Neuronal stem cell (in vitro differentiated cells): ENCODE measurements around the gene GGA1.

Experiments
- DNase-seq: peaks from one replicate; pipeline ENCODE4 v3.0.0-alpha.2; 2013; ENCODE audit warnings: low spot score
- H2AFZ ChIP-seq: one replicate; pipeline ENCODE4 v1.6.1; 2013; ENCODE audit warnings: mild to moderate bottlenecking, low read length, inconsistent platforms
- H2AK5ac ChIP-seq: 2 replicates; pipeline ENCODE4 v1.6.1; 2013; ENCODE audit warnings: low read depth, mild to moderate bottlenecking, inconsistent platforms, low read length, moderate library complexity, mixed read lengths
- H2BK120ac ChIP-seq: 2 replicates; pipeline ENCODE4 v1.6.1; 2013; ENCODE audit warnings: low read depth, mild to moderate bottlenecking, inconsistent platforms, low read length, moderate library complexity, mixed read lengths
- H2BK12ac ChIP-seq: one replicate; pipeline ENCODE4 v1.6.1; 2013; ENCODE audit warnings: low read length, inconsistent platforms
- H2BK15ac ChIP-seq: 2 replicates; pipeline ENCODE4 v1.6.1; 2013; ENCODE audit warnings: mild to moderate bottlenecking, low read length, inconsistent platforms, mixed read lengths
- H2BK5ac ChIP-seq: one replicate; pipeline ENCODE4 v1.6.1; 2013; ENCODE audit warnings: inconsistent platforms, mild to moderate bottlenecking, low read length, moderate library complexity
- H3K14ac ChIP-seq: one replicate; pipeline ENCODE4 v1.6.1; 2013; ENCODE audit warnings: low read length, inconsistent platforms
- H3K18ac ChIP-seq: 2 replicates; pipeline ENCODE4 v1.6.1; 2013; ENCODE audit warnings: low read length, inconsistent platforms
- H3K23ac ChIP-seq: 2 replicates; pipeline ENCODE4 v1.6.1; 2013; ENCODE audit warnings: low read depth, mild to moderate bottlenecking, mixed read lengths, low read length, inconsistent platforms; ENCODE audit not compliant: poor library complexity
- H3K27ac ChIP-seq: replicated peaks from 3 replicates; pipeline ENCODE4 v1.5.1; 2013; ENCODE audit warnings: low read length, inconsistent platforms
- H3K27me3 ChIP-seq, 3 experiments: 2 replicates each; pipeline ENCODE4 v1.6.1; 2013; ENCODE audit warnings: low read length in 3 of 3, mild to moderate bottlenecking in 2 of 3, inconsistent platforms in 1 of 3, low read depth in 1 of 3, mixed read lengths in 1 of 3, moderate library complexity in 1 of 3; ENCODE audit not compliant: control insufficient read depth in 3 of 3, insufficient read depth in 3 of 3
- H3K36me3 ChIP-seq, 2 donors: replicated peaks in 1 of 2; 2 replicates each; pipeline ENCODE4 v1.6.1; 2013; ENCODE audit warnings: low read length in 2 of 2; ENCODE audit not compliant: control insufficient read depth in 2 of 2, insufficient read depth in 2 of 2
- H3K4ac ChIP-seq: 2 replicates; pipeline ENCODE4 v1.6.1; 2013; ENCODE audit warnings: inconsistent platforms, mild to moderate bottlenecking, low read length, moderate library complexity
- H3K4me1 ChIP-seq, 2 donors: 1 replicate in 1 of 2; 2 replicates in 1 of 2; pipeline ENCODE4 v1.6.1; 2013; ENCODE audit warnings: low read length in 2 of 2, low read depth in 1 of 2; ENCODE audit not compliant: control insufficient read depth in 2 of 2, insufficient read depth in 1 of 2
- H3K4me2 ChIP-seq: one replicate; pipeline ENCODE4 v1.6.1; 2013; ENCODE audit warnings: mild to moderate bottlenecking, low read length, inconsistent platforms; ENCODE audit not compliant: insufficient read depth, poor library complexity, severe bottlenecking
- H3K4me3 ChIP-seq, 2 donors: 2 replicates each; pipeline ENCODE4 v1.5.1; 2013; ENCODE audit warnings: low read length in 2 of 2, mild to moderate bottlenecking in 2 of 2, inconsistent platforms in 1 of 2, moderate library complexity in 1 of 2
- H3K79me1 ChIP-seq: one replicate; pipeline ENCODE4 v1.6.1; 2013; ENCODE audit warnings: low read depth, mild to moderate bottlenecking, inconsistent platforms, low read length, moderate library complexity
- H3K9ac ChIP-seq: one replicate; pipeline ENCODE4 v1.6.1; 2013; ENCODE audit warnings: mild to moderate bottlenecking, low read depth, low read length, inconsistent platforms; ENCODE audit not compliant: poor library complexity
- H3K9me3 ChIP-seq, 2 donors: replicated peaks in 1 of 2; 2 replicates each; pipeline versions ENCODE3 to v1.6.1; 2013; ENCODE audit warnings: low read length in 2 of 2, mild to moderate bottlenecking in 2 of 2, inconsistent platforms in 1 of 2, low read depth in 1 of 2, mixed read lengths in 1 of 2, moderate library complexity in 1 of 2; ENCODE audit not compliant: control insufficient read depth in 2 of 2, insufficient read depth in 1 of 2
- H4K8ac ChIP-seq: one replicate; pipeline ENCODE4 v1.6.1; 2013; ENCODE audit warnings: low read depth, mild to moderate bottlenecking, inconsistent platforms, low read length, moderate library complexity
- H4K91ac ChIP-seq: one replicate; pipeline ENCODE4 v1.6.1; 2013; ENCODE audit warnings: low read length, low read depth, mild to moderate bottlenecking, inconsistent platforms; ENCODE audit not compliant: poor library complexity
- WGBS, 2 donors: extraction: QIAGEN DNeasy Blood & Tissue Kit; methylation state at CpG; one replicate each; pipeline ENCODE4 v1.1.7; 2013; ENCODE audit warnings: missing lambda C conversion rate in 2 of 2, mixed read lengths in 1 of 2; ENCODE audit not compliant: insufficient read length in 2 of 2, insufficient replicate concordance in 1 of 2; ENCODE audit errors: extremely low coverage in 2 of 2; 5-methylcytosine and 5-hydroxymethylcytosine counted together

The GGA1 gene

DNA sequence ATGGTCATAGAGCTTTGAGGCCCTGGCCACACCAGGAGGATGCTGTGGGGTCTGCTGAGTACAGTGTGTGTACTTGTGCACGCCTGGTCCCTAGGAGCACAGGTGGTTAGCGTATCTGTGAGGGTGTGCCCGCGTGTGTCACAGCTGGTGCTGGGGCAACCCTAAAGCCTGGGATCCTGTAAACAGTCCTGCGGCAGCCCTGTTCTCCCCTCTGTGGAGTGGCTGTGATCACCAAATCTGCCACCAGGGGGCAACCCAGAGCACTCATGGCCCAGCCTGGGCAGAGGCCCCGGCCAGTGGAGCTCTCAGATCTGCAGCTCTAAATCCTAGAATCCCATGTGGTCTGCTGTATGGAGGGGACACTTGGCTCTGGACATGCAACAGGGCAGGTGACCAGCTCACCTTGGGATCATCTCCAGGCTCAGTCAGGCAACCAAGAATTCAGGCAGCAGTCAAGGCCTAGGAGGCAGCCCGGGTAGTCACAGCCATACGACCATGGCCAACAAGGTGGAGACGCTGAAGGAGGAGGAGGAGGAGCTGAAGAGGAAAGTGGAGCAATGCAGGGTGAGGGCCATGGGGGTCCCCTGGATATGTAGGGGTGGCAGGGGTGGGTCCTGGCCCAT, 34.7 kb downstream of the GGA1 start:
- Histone ChIP-seq H4K91ac (no peak overlapping the region), H3K18ac (peak overlapping the region; percentile 16), H2BK15ac (no peak overlapping the region), H3K36me3 (peaks cover 10 to 38% of the 10 kb centered on the region in 2 donors), H3K27me3 (no peaks in the 10 kb centered on the region), H2AFZ (no peak overlapping the region), H3K9ac (no peak overlapping the region), H3K23ac (no peak overlapping the region), H3K14ac (no peak overlapping the region), H4K8ac (no peak overlapping the region), H3K4me2 (no peak overlapping the region), H2BK12ac (no peak overlapping the region), H3K4me1 (peaks cover 13% of the 10 kb centered on the region in 2 donors), H2AK5ac (peak overlapping the region; percentile 18), H3K4me3 (no peak overlapping the region), H2BK5ac (no peak overlapping the region), H3K79me1 (no peaks in the 10 kb centered on the region), H3K27ac (no peak overlapping the region), H2BK120ac (no peak overlapping the region), H3K9me3 (no peaks in the 10 kb centered on the region), H3K4ac (no peak overlapping the region)
- peak; percentile 79 for DNase-seq
- WGBS, 2 donors = no CpG with 5 or more reads among the region's 9 CpGs

DNA sequence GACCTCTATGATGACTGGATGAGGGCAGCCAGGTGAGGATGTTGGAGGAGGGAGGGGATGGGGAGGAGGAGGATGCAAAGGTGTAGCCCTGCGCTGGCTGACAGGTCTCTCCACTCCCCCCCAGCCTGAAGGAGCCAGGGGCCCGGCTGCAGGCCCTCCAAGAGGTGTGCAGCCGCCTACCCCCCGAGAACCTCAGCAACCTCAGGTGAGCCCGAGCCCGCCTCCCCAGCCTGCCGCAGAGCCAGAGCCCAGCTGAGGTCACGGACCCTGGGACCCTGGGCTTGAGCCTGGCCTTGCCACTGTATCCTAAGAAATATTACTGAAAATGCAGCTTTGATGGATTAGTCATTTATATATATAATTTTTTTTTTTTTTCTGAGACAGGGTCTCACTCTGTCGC, 38.7 kb downstream of the GGA1 start:
- H3K23ac ChIP-seq = no peak overlapping the region
- H2AFZ ChIP-seq = no peak overlapping the region
- H3K9me3 ChIP-seq = no peaks in the 10 kb centered on the region
- no peaks in the 10 kb centered on the region for H3K79me1 ChIP-seq
- H3K18ac ChIP-seq = no peak overlapping the region
- no peak overlapping the region for H2BK15ac ChIP-seq
- no peak overlapping the region for H3K9ac ChIP-seq
- no peak overlapping the region for H4K8ac ChIP-seq
- H3K4me2 ChIP-seq = no peak overlapping the region
- peaks cover 16 to 56% of the 10 kb centered on the region in 2 donors for H3K36me3 ChIP-seq
- no peak overlapping the region for H3K4me3 ChIP-seq
- no peak for DNase-seq
- H2BK12ac ChIP-seq = no peak overlapping the region
- peaks cover 1 to 3% of the 10 kb centered on the region in 2 donors for H3K4me1 ChIP-seq
- WGBS, 2 donors = no CpG with 5 or more reads among the region's 9 CpGs
- H3K27me3 ChIP-seq = no peaks in the 10 kb centered on the region
- H2BK120ac ChIP-seq = no peak overlapping the region
- no peak overlapping the region for H3K4ac ChIP-seq
- H2BK5ac ChIP-seq = no peak overlapping the region
- no peak overlapping the region for H4K91ac ChIP-seq
- no peak overlapping the region for H3K14ac ChIP-seq
- H3K27ac ChIP-seq = no peak overlapping the region
- H2AK5ac ChIP-seq = no peak overlapping the region

- no peak overlapping the region for H2BK12ac ChIP-seq
- no peak overlapping the region for H3K4me2 ChIP-seq
- no peaks in the 10 kb centered on the region for H3K9me3 ChIP-seq
- H3K4me1 ChIP-seq = peaks cover 1 to 3% of the 10 kb centered on the region in 2 donors
- H3K4ac ChIP-seq = no peak overlapping the region
- H3K79me1 ChIP-seq = no peaks in the 10 kb centered on the region
- WGBS, 2 donors = no CpG with 5 or more reads among the region's 9 CpGs
- H3K14ac ChIP-seq = peak overlapping the region; percentile 21
- H3K27ac ChIP-seq = no peak overlapping the region
- H3K36me3 ChIP-seq = peaks cover 15 to 57% of the 10 kb centered on the region in 2 donors
- H3K23ac ChIP-seq = no peak overlapping the region
- H2BK120ac ChIP-seq = no peak overlapping the region
- no peak overlapping the region for H4K8ac ChIP-seq
- H2AK5ac ChIP-seq = peak overlapping the region; percentile 25
- no peak overlapping the region for H4K91ac ChIP-seq
- no peaks in the 10 kb centered on the region for H3K27me3 ChIP-seq
- H2BK15ac ChIP-seq = no peak overlapping the region
- H3K4me3 ChIP-seq = no peak overlapping the region
- H2AFZ ChIP-seq = no peak overlapping the region
- no peak overlapping the region for H3K9ac ChIP-seq
- H2BK5ac ChIP-seq = no peak overlapping the region
- DNase-seq = no peak
- no peak overlapping the region for H3K18ac ChIP-seq
These were observed 39.3 kb downstream of the GGA1 start for GRCh38 chr22:37647928-37648327.

DNA sequence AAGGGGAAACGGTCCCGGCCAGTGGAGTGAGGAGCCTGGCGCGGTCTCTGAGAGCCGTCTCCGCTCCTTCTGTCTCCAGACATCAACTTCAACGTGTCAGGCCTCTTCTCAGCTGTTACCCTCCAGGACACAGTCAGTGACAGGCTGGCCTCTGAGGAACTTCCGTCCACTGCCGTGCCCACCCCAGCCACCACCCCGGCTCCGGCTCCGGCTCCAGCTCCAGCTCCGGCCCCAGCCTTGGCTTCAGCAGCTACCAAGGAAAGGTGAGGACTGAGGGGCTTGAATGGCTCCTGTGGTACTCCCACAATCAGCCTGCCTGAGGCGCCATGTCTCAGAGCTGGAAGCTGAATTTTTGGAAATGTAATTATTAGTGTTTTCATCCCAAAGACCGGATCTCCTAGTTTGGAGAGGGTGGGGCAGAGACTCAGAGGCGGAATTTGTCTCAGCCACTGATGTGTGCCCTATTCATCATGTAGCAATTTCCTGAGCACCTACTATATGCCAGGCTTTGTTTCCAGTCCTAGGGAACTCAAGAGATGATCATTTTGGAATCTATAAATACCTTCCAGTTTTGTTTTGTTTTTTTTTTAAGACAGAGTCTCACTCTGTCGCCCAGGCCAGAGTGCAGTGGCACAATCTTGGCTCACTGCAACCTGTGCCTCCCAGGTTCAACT, 42.0 kb downstream of the GGA1 start:
- Histone ChIP-seq H4K8ac (no peak overlapping the region), H3K79me1 (no peaks in the 10 kb centered on the region), H3K27me3 (no peaks in the 10 kb centered on the region), H3K4ac (no peak overlapping the region), H2BK15ac (no peak overlapping the region), H2BK5ac (no peak overlapping the region), H3K4me2 (no peak overlapping the region), H3K23ac (no peak overlapping the region), H2AFZ (no peak overlapping the region), H3K4me1 (no peaks in the 10 kb centered on the region), H2AK5ac (no peak overlapping the region), H4K91ac (no peak overlapping the region), H3K18ac (peak overlapping the region; percentile 58), H3K9ac (no peak overlapping the region), H3K14ac (no peak overlapping the region), H3K27ac (no peak overlapping the region), H3K36me3 (peaks cover 8 to 49% of the 10 kb centered on the region in 2 donors), H2BK120ac (no peak overlapping the region), H2BK12ac (no peak overlapping the region), H3K4me3 (no peak overlapping the region), H3K9me3 (no peaks in the 10 kb centered on the region)
- no CpG with 5 or more reads among the region's 17 CpGs for WGBS, 2 donors
- no peak for DNase-seq
